Activated CD8-positive, alpha-beta T cell treated with anti-CD3 and anti-CD28 coated beads, Interleukin-2, amount 10 ng/mL, durations not matched to agents 7 days and 5 days (primary cell): Measurements from ENCODE around the gene PAQR7. TPM values are rescaled to one million over a fixed set of nuclear protein-coding genes. Genes with fewer than 3 reads are reported as not detected.

Experiments
- ATAC-seq: fragments of 150-1000 bp; cut with Tn5 transposase; one replicate; pipeline ENCODE4 v1.10.0; 2021; ENCODE audit warnings: moderate library complexity
- CTCF ChIA-PET: fragments of 350-600 bp; sonication (Branson Sonifier 250); formaldehyde crosslinking; loops from one replicate; lab custom pipeline; 2021; ENCODE audit warnings: antibody characterized with exemption; lab: Charles Lee
- POLR2A ChIA-PET: fragments of 350-600 bp; sonication (Branson Sonifier 250); formaldehyde crosslinking; loops from one replicate; lab custom pipeline; 2021; ENCODE audit warnings: antibody characterized with exemption; lab: Charles Lee
- DNase-seq: peaks from one replicate; pipeline ENCODE4 v3.0.0-alpha.2; 2020
- H3K27ac Mint-ChIP-seq: one replicate; pipeline ENCODE4 v1.8.0; 2021; ENCODE audit warnings: mild to moderate bottlenecking, mixed read lengths
- H3K27me3 Mint-ChIP-seq: one replicate; pipeline ENCODE4 v1.8.0; 2021; ENCODE audit warnings: low read depth, mixed read lengths
- H3K36me3 Mint-ChIP-seq: one replicate; pipeline ENCODE4 v1.8.0; 2021; ENCODE audit warnings: low read depth, mixed read lengths
- H3K4me1 Mint-ChIP-seq: one replicate; pipeline ENCODE4 v1.8.0; 2021; ENCODE audit warnings: low read depth, mixed read lengths
- H3K4me3 Mint-ChIP-seq: one replicate; pipeline ENCODE4 v1.8.0; 2021; ENCODE audit warnings: mild to moderate bottlenecking, mixed read lengths
- H3K9me3 Mint-ChIP-seq: one replicate; pipeline ENCODE4 v1.8.0; 2022; ENCODE audit warnings: mixed read lengths; ENCODE audit not compliant: insufficient read depth
- total RNA-seq, 2 experiments: library from RNA; stranded (reverse); gene quantifications; one replicate each; pipeline ENCODE4 v1.2.3, GENCODE V29; 2021

PAQR7 gene
- total RNA-seq, 2 experiments from 2014 or later, result 3.2 to 3.3 TPM

GRCh38 chr1:25862785-25863485 lies 12.6 kb downstream of the PAQR7 start:
- no peaks in the 10 kb centered on the region for H3K27me3 Mint-ChIP-seq
- ChIA-PET POLR2A (no interaction called here), CTCF (interaction anchor here (1.2 kb wide), 1 partner anchor 7 kb away, joined by 3 read pairs; no protein-coding TSS in a partner anchor)
- no peak overlapping the region for H3K4me3 Mint-ChIP-seq
- peak overlapping the region; percentile 8 for H3K27ac Mint-ChIP-seq
- DNase-seq (no peak), ATAC-seq (no peak)
- peaks cover 23% of the 10 kb centered on the region for H3K4me1 Mint-ChIP-seq
- H3K36me3 Mint-ChIP-seq, result peaks cover 4% of the 10 kb centered on the region
- no peaks in the 10 kb centered on the region for H3K9me3 Mint-ChIP-seq

- ATAC-seq (no peak), DNase-seq (no peak)
- H3K27me3 Mint-ChIP-seq, result no peaks in the 10 kb centered on the region
- no peak overlapping the region for H3K27ac Mint-ChIP-seq
- peaks cover 4% of the 10 kb centered on the region for H3K36me3 Mint-ChIP-seq
- H3K9me3 Mint-ChIP-seq, result no peaks in the 10 kb centered on the region
- ChIA-PET POLR2A (no interaction called here), CTCF (interaction anchor here (1.2 kb wide), 2 partner anchors 9 to 136 kb away, joined by 3 to 4 read pairs; partner anchors contain the start of gene PAFAH2)
- peak overlapping the region; percentile 38 for H3K4me3 Mint-ChIP-seq
- H3K4me1 Mint-ChIP-seq, result peaks cover 23% of the 10 kb centered on the region
These were observed 13.9 kb downstream of the PAQR7 start for GRCh38 chr1:25861316-25862286.

- ChIA-PET POLR2A (interaction anchor here (0.7 kb wide), 1 partner anchor 68 kb away, joined by 3 read pairs; no protein-coding TSS in a partner anchor), CTCF (interaction anchor here (0.8 kb wide), 1 partner anchor 139 kb away, joined by 3 read pairs; the partner anchor contains the start of gene PAFAH2)
- Mint-ChIP-seq H3K27ac (peak within 1 kb of the TSS; percentile 92), H3K4me3 (peak within 1 kb of the TSS; percentile 91), H3K9me3 (no peaks in the 10 kb centered on the region), H3K36me3 (peaks cover 4% of the 10 kb centered on the region), H3K4me1 (peaks cover 27% of the 10 kb centered on the region), H3K27me3 (no peaks in the 10 kb centered on the region)
- ATAC-seq, result peak; percentile 98
- peak; percentile 91 for DNase-seq
These were observed 16.4 kb downstream of the PAQR7 start, which contains the start of gene AUNIP for GRCh38 chr1:25858906-25859789. Gene AUNIP, minus strand, starts transcription at chr1:25859457. Its CDS starts 100 bp downstream, at chr1:25859357.

- Mint-ChIP-seq H3K27ac (peak overlapping the region; percentile 85), H3K4me3 (peak overlapping the region; percentile 91), H3K27me3 (no peaks in the 10 kb centered on the region), H3K4me1 (peaks cover 27% of the 10 kb centered on the region), H3K9me3 (no peaks in the 10 kb centered on the region), H3K36me3 (peaks cover 4% of the 10 kb centered on the region)
- ChIA-PET CTCF (interaction anchor here (0.8 kb wide), 1 partner anchor 139 kb away, joined by 3 read pairs; the partner anchor contains the start of gene PAFAH2), POLR2A (interaction anchor here (0.7 kb wide), 2 partner anchors 38 to 67 kb away, joined by 3 read pairs; partner anchors contain the start of gene MTFR1L)
- no peak for ATAC-seq
- DNase-seq, result no peak
These were observed 17.0 kb downstream of the PAQR7 start for GRCh38 chr1:25858494-25858893.

- no peak for ATAC-seq
- H3K4me3 Mint-ChIP-seq, result no peak overlapping the region
- ChIA-PET POLR2A (no interaction called here), CTCF (interaction anchor here (1.2 kb wide), 1 partner anchor 141 kb away, joined by 4 read pairs; the partner anchor contains the start of gene PAFAH2)
- no peak for DNase-seq
- peaks cover 27% of the 10 kb centered on the region for H3K4me1 Mint-ChIP-seq
- H3K9me3 Mint-ChIP-seq, result no peaks in the 10 kb centered on the region
- peaks cover 3% of the 10 kb centered on the region for H3K36me3 Mint-ChIP-seq
- no peak overlapping the region for H3K27ac Mint-ChIP-seq
- no peaks in the 10 kb centered on the region for H3K27me3 Mint-ChIP-seq
These were observed 18.7 kb downstream of the PAQR7 start for GRCh38 chr1:25856856-25857255.

- ATAC-seq (no peak), DNase-seq (no peak)
- Mint-ChIP-seq H3K4me1 (peaks cover 17% of the 10 kb centered on the region), H3K27me3 (no peaks in the 10 kb centered on the region), H3K9me3 (no peaks in the 10 kb centered on the region), H3K36me3 (no peaks in the 10 kb centered on the region), H3K27ac (no peak overlapping the region), H3K4me3 (no peak overlapping the region)
- CTCF ChIA-PET, result interaction anchor here (1.0 to 1.6 kb wide), 3 partner anchors 17 to 143 kb away, joined by 3 to 5 read pairs (median 3); partner anchors contain the start of gene PAFAH2
- POLR2A ChIA-PET, result no interaction called here
These were observed 21.0 kb downstream of the PAQR7 start for GRCh38 chr1:25854554-25854953.

GRCh38 chr1:25848531-25848930 lies 27.0 kb downstream of the PAQR7 start:
- Mint-ChIP-seq H3K27me3 (no peaks in the 10 kb centered on the region), H3K9me3 (no peaks in the 10 kb centered on the region), H3K27ac (no peak overlapping the region), H3K4me1 (no peaks in the 10 kb centered on the region), H3K36me3 (no peaks in the 10 kb centered on the region), H3K4me3 (no peak overlapping the region)
- ChIA-PET CTCF (interaction anchor here (1.4 kb wide), 2 partner anchors 14 to 47 kb away, joined by 4 to 5 read pairs; no protein-coding TSS in a partner anchor), POLR2A (no interaction called here)
- no peak for DNase-seq
- ATAC-seq, result no peak

- H3K36me3 Mint-ChIP-seq, result no peaks in the 10 kb centered on the region
- DNase-seq, result no peak
- ChIA-PET CTCF (interaction anchor here (1.4 kb wide), 1 partner anchor 13 kb away, joined by 4 read pairs; no protein-coding TSS in a partner anchor), POLR2A (no interaction called here)
- no peaks in the 10 kb centered on the region for H3K27me3 Mint-ChIP-seq
- H3K27ac Mint-ChIP-seq, result no peak overlapping the region
- no peak for ATAC-seq
- no peak overlapping the region for H3K4me3 Mint-ChIP-seq
- no peaks in the 10 kb centered on the region for H3K4me1 Mint-ChIP-seq
- no peaks in the 10 kb centered on the region for H3K9me3 Mint-ChIP-seq
These were observed 27.6 kb downstream of the PAQR7 start for GRCh38 chr1:25847929-25848328.

GRCh38 chr1:25845664-25846063 lies 29.8 kb downstream of the PAQR7 start:
- ATAC-seq (no peak), DNase-seq (no peak)
- no peaks in the 10 kb centered on the region for H3K36me3 Mint-ChIP-seq
- no peak overlapping the region for H3K27ac Mint-ChIP-seq
- CTCF ChIA-PET, result interaction anchor here (0.6 to 1.8 kb wide), 4 partner anchors 9 to 1530 kb away, joined by 3 to 6 read pairs (median 4); partner anchors contain the start of gene PAFAH2
- no peak overlapping the region for H3K4me3 Mint-ChIP-seq
- no peaks in the 10 kb centered on the region for H3K9me3 Mint-ChIP-seq
- H3K27me3 Mint-ChIP-seq, result no peaks in the 10 kb centered on the region
- no peaks in the 10 kb centered on the region for H3K4me1 Mint-ChIP-seq
- POLR2A ChIA-PET, result no interaction called here

GRCh38 chr1:25844536-25845337 lies 30.8 kb downstream of the PAQR7 start:
- CTCF ChIA-PET, result interaction anchor here (0.6 to 1.8 kb wide), 3 partner anchors 8 to 1531 kb away, joined by 4 to 6 read pairs (median 5); partner anchors contain the start of gene PAFAH2
- Mint-ChIP-seq H3K27ac (no peak overlapping the region), H3K36me3 (no peaks in the 10 kb centered on the region), H3K27me3 (no peaks in the 10 kb centered on the region), H3K4me3 (no peak overlapping the region), H3K4me1 (no peaks in the 10 kb centered on the region), H3K9me3 (no peaks in the 10 kb centered on the region)
- DNase-seq, result no peak
- no peak for ATAC-seq
- POLR2A ChIA-PET, result no interaction called here
